Testis (tissue), 2 donors: ENCODE results near the gene JSRP1.

Experiments
- CTCF ChIP-seq, 3 experiments: fragments of 450-650 bp in 2 of 3; fragments of 200-600 bp in 1 of 3; sonication (generic) in 1 of 3; IDR thresholded peaks; one replicate each; pipeline ENCODE4 v1.5.1; 2016 to 2019; ENCODE audit warnings: antibody characterized with exemption in 3 of 3, mild to moderate bottlenecking in 2 of 3, moderate library complexity in 1 of 3
- POLR2A ChIP-seq: fragments of 450-650 bp; IDR thresholded peaks from one replicate; pipeline ENCODE4 v1.6.1; 2017; ENCODE audit warnings: antibody characterized with exemption, mild to moderate bottlenecking, moderate library complexity

GRCh38 chr19:2249880-2250765 lies 6.1 kb downstream of the JSRP1 start:
- TF ChIP-seq CTCF (IDR thresholded peaks at IDR 0.05) (no peak), POLR2A (no peak)
